ENCODE data around the gene SEMA4C.

DNA sequence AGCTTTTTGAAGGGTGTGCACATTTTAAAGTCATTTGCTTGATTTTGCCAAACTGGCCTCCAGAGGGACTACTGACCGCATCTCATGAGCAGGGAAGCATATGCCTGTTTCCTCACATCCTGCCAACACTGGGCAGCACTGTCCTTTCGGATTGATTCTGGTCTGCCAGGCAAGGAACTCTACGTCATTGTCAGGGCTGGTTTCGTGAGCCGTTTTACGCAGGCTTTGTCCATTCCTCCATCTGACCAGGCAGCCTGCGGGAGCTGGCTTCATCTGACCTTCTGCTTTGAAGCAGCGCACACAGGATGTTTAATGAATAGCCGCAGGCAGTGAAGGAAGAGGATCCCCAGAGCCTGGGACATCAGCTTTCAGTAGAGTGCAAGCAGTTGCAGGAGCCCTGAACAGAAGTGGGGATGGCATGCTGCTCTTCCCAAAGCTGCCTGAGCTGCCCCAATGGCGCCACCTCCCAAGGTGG, 46.3 kb upstream of the SEMA4C start:
- TF ChIP-seq, protein P1, sequence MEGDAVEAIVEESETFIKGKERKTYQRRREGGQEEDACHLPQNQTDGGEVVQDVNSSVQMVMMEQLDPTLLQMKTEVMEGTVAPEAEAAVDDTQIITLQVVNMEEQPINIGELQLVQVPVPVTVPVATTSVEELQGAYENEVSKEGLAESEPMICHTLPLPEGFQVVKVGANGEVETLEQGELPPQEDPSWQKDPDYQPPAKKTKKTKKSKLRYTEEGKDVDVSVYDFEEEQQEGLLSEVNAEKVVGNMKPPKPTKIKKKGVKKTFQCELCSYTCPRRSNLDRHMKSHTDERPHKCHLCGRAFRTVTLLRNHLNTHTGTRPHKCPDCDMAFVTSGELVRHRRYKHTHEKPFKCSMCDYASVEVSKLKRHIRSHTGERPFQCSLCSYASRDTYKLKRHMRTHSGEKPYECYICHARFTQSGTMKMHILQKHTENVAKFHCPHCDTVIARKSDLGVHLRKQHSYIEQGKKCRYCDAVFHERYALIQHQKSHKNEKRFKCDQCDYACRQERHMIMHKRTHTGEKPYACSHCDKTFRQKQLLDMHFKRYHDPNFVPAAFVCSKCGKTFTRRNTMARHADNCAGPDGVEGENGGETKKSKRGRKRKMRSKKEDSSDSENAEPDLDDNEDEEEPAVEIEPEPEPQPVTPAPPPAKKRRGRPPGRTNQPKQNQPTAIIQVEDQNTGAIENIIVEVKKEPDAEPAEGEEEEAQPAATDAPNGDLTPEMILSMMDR (IDR thresholded peaks at IDR 0.05 in 2 of 3, conservative IDR thresholded peaks at IDR 0.05 in 1 of 3; ENCODE audit: insufficient read depth in 2 of 3, low read depth in 1 of 3, low read length in 3 of 3) = no peak
- no peak for TF ChIP-seq POLR2A (conservative IDR thresholded peaks at IDR 0.05)
- TF ChIP-seq, protein P2, sequence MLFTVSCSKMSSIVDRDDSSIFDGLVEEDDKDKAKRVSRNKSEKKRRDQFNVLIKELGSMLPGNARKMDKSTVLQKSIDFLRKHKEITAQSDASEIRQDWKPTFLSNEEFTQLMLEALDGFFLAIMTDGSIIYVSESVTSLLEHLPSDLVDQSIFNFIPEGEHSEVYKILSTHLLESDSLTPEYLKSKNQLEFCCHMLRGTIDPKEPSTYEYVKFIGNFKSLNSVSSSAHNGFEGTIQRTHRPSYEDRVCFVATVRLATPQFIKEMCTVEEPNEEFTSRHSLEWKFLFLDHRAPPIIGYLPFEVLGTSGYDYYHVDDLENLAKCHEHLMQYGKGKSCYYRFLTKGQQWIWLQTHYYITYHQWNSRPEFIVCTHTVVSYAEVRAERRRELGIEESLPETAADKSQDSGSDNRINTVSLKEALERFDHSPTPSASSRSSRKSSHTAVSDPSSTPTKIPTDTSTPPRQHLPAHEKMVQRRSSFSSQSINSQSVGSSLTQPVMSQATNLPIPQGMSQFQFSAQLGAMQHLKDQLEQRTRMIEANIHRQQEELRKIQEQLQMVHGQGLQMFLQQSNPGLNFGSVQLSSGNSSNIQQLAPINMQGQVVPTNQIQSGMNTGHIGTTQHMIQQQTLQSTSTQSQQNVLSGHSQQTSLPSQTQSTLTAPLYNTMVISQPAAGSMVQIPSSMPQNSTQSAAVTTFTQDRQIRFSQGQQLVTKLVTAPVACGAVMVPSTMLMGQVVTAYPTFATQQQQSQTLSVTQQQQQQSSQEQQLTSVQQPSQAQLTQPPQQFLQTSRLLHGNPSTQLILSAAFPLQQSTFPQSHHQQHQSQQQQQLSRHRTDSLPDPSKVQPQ (CRISPR knock-in tag; IDR thresholded peaks at IDR 0.05; ENCODE audit: borderline replicate concordance) = no peak
- TF ChIP-seq NR2C2 (CRISPR knock-in tag; IDR thresholded peaks at IDR 0.05) = no peak
- TF ChIP-seq NR2C2 (tag; IDR thresholded peaks at IDR 0.05) = no peak
- no peak for TF ChIP-seq SMARCE1 (IDR thresholded peaks at IDR 0.05)
- TF ChIP-seq MAX (CRISPR knock-in tag; IDR thresholded peaks at IDR 0.05) = no peak
- no peak for TF ChIP-seq CREM (IDR thresholded peaks at IDR 0.05; ENCODE audit: low read depth)
- TF ChIP-seq TEAD2 (tag; IDR thresholded peaks at IDR 0.05) = no peak
- TF ChIP-seq IRF9 (tag; IDR thresholded peaks at IDR 0.05) = no peak
